Measurements from ENCODE around the gene WDFY3.

Gene WDFY3

DNA sequence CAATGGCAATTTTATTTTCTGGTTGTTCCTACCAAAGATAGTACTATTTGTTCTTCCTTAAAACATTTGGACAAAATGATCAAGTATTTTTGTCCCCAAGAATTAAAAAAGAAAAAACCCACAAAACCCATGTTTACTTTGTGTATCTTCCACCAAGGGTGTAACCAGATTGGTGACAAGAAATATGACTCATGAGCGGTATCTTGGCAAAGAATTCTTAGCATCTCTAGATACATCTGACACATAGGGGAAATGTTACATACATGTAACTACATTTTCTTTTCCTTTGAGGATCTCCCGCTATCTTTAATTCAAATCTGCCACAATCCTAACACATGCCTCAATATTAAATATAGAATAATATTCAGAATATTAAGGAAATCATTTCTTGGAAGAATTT is 78.7 kb downstream of the WDFY3 start:
- Histone ChIP-seq H3K27ac (ENCODE audit: low read length) (no peak overlapping the region), H3K9me3 (ENCODE audit: control insufficient read depth in 2 of 2, low read length in 2 of 2) (no peaks in the 10 kb centered on the region), H3K4me1 (ENCODE audit: control insufficient read depth, insufficient read depth, low read length) (no peaks in the 10 kb centered on the region), H3K4me3 (ENCODE audit: low read length in 2 of 2) (no peak overlapping the region), H3K27me3 (ENCODE audit: control insufficient read depth in 1 of 2, insufficient read depth in 2 of 2, low read length in 2 of 2) (no peaks in the 10 kb centered on the region), H3K36me3 (ENCODE audit: control insufficient read depth in 2 of 2, insufficient read depth in 2 of 2, low read length in 2 of 2) (no peaks in the 10 kb centered on the region), H3K9ac (ENCODE audit: low read length in 2 of 2) (no peak overlapping the region)

DNA sequence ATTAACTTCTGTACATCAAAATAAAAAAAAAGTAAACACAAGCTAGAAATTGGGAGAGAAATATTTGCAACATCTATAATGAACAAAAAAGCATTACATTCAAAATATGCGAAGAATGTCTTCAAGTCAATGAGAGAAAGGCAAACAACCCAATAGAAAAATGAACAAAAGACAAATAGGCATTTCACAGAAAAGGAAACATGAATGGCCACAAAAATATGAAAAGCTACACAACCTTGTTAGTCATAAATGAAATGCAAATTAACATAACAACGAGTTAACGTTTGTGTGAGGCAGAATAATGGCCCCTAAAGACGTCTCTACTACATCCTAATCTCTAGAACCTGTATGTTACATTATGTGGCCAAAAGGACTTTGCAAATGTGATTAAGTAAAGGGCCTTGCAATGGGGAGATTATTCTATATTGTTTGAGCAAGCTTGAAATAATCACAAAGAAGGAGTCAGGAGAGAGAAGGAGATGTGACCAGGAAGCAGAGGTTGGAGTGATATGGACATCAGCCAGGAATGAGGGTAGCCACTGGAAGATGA is 86.8 kb downstream of the WDFY3 start:
- Histone ChIP-seq H3K4me3 (ENCODE audit: low read length in 2 of 2) (no peak overlapping the region), H3K36me3 (ENCODE audit: control insufficient read depth in 2 of 2, insufficient read depth in 2 of 2, low read length in 2 of 2) (peaks cover 0 to 3% of the 10 kb centered on the region in 2 donors), H3K9ac (ENCODE audit: low read length in 2 of 2) (no peak overlapping the region), H3K27ac (ENCODE audit: low read length) (no peak overlapping the region), H3K9me3 (ENCODE audit: control insufficient read depth in 2 of 2, low read length in 2 of 2) (no peaks in the 10 kb centered on the region), H3K27me3 (ENCODE audit: control insufficient read depth in 1 of 2, insufficient read depth in 2 of 2, low read length in 2 of 2) (no peaks in the 10 kb centered on the region), H3K4me1 (ENCODE audit: control insufficient read depth, insufficient read depth, low read length) (no peaks in the 10 kb centered on the region)

GRCh38 chr4:84878546-84878945 is 87.9 kb downstream of the WDFY3 start:
- H3K36me3 ChIP-seq (ENCODE audit: control insufficient read depth in 2 of 2, insufficient read depth in 2 of 2, low read length in 2 of 2), result peaks cover 0 to 3% of the 10 kb centered on the region in 2 donors
- no peaks in the 10 kb centered on the region for H3K9me3 ChIP-seq (ENCODE audit: control insufficient read depth in 2 of 2, low read length in 2 of 2)
- no peak overlapping the region for H3K27ac ChIP-seq (ENCODE audit: low read length)
- no peaks in the 10 kb centered on the region for H3K4me1 ChIP-seq (ENCODE audit: control insufficient read depth, insufficient read depth, low read length)
- H3K4me3 ChIP-seq (ENCODE audit: low read length in 2 of 2), result no peak overlapping the region
- H3K9ac ChIP-seq (ENCODE audit: low read length in 2 of 2), result no peak overlapping the region
- H3K27me3 ChIP-seq (ENCODE audit: control insufficient read depth in 1 of 2, insufficient read depth in 2 of 2, low read length in 2 of 2), result no peaks in the 10 kb centered on the region

- Histone ChIP-seq H3K9ac (ENCODE audit: low read length in 2 of 2) (no peak overlapping the region), H3K27me3 (ENCODE audit: control insufficient read depth in 1 of 2, insufficient read depth in 2 of 2, low read length in 2 of 2) (no peaks in the 10 kb centered on the region), H3K27ac (ENCODE audit: low read length) (no peak overlapping the region), H3K36me3 (ENCODE audit: control insufficient read depth in 2 of 2, insufficient read depth in 2 of 2, low read length in 2 of 2) (peaks cover 0 to 3% of the 10 kb centered on the region in 2 donors), H3K4me1 (ENCODE audit: control insufficient read depth, insufficient read depth, low read length) (no peaks in the 10 kb centered on the region), H3K4me3 (ENCODE audit: low read length in 2 of 2) (no peak overlapping the region), H3K9me3 (ENCODE audit: control insufficient read depth in 2 of 2, low read length in 2 of 2) (no peaks in the 10 kb centered on the region)
Observed at GRCh38 chr4:84878090-84878489, 88.4 kb downstream of the WDFY3 start.

DNA sequence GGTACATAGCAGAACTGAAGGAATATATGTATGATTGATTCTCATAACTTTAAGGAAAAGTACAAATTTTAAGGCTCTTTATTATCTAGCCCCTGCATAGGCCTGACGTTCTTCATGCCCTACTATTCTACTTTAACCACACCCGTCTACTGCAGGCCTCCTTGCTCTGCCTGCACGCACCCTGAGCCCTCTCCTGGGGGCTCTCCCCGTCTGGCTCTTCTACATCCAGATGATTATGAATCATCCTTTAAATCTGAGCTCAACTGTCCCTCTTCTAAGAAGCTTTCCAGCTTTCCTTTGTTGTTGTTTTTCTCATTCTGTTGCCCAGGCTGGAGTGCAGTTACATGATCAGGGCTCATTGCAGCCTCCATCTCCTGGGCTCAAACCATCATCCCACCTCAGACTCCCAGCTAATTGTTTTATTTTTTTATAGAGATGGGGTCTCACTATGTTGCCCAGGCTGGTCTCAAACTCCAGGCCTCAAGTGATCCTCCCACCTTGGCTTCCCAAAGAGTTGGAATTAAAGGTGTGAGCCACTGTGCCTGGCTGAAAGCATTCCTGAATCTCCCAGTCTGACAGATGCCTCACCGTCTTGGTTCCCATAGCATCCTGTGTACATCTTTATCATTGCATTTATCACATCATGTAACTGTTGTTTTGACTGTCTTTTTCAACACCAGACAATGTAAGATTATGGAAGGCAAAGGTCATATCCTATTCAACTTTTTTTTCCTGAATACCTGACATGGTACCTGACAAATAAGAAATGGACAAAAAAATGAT is 89.2 kb downstream of the WDFY3 start:
- H3K27ac ChIP-seq (ENCODE audit: low read length), result no peak overlapping the region
- H3K9ac ChIP-seq (ENCODE audit: low read length in 2 of 2), result no peak overlapping the region
- no peak overlapping the region for H3K4me3 ChIP-seq (ENCODE audit: low read length in 2 of 2)
- H3K36me3 ChIP-seq (ENCODE audit: control insufficient read depth in 2 of 2, insufficient read depth in 2 of 2, low read length in 2 of 2), result peaks cover 0 to 3% of the 10 kb centered on the region in 2 donors
- no peaks in the 10 kb centered on the region for H3K4me1 ChIP-seq (ENCODE audit: control insufficient read depth, insufficient read depth, low read length)
- no peaks in the 10 kb centered on the region for H3K27me3 ChIP-seq (ENCODE audit: control insufficient read depth in 1 of 2, insufficient read depth in 2 of 2, low read length in 2 of 2)
- no peaks in the 10 kb centered on the region for H3K9me3 ChIP-seq (ENCODE audit: control insufficient read depth in 2 of 2, low read length in 2 of 2)

DNA sequence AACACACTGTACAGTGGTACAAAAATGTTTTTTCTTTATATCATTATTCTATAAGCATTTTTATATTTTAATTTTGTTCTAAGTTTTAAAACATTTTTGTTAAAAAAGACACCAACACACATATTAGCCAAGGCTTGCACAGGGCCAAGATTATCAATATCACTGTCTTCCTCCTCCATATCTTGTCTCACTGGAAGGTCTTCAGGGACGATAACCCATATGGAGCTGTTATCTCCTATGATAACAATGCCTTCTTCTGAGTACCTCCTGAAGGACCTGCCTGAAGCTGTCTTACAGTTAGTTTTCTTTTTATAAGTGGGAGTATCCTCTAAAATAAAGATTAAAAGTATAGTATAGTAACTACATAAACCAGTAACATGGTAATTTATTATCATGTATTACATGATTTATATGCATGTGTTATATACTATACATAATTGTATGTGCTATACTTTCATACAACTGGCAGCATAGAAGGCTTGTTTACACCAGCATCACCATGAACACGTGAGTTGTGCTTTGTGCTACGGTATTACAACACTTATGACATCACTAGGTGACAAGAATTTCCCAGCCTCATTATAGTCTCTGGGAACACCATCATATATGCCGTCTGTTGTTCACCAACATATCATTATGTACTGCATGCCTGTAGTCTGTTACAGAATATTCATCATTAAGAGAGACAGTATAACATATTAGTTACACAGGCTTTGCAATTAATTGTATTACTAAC is 90.7 kb downstream of the WDFY3 start:
- Histone ChIP-seq H3K4me3 (ENCODE audit: low read length in 2 of 2) (no peak overlapping the region), H3K36me3 (ENCODE audit: control insufficient read depth in 2 of 2, insufficient read depth in 2 of 2, low read length in 2 of 2) (no peaks in the 10 kb centered on the region), H3K27ac (ENCODE audit: low read length) (no peak overlapping the region), H3K9ac (ENCODE audit: low read length in 2 of 2) (no peak overlapping the region), H3K27me3 (ENCODE audit: control insufficient read depth in 1 of 2, insufficient read depth in 2 of 2, low read length in 2 of 2) (no peaks in the 10 kb centered on the region), H3K9me3 (ENCODE audit: control insufficient read depth in 2 of 2, low read length in 2 of 2) (no peaks in the 10 kb centered on the region), H3K4me1 (ENCODE audit: control insufficient read depth, insufficient read depth, low read length) (no peaks in the 10 kb centered on the region)

- H3K9ac ChIP-seq (ENCODE audit: low read length in 2 of 2), result no peak overlapping the region
- no peaks in the 10 kb centered on the region for H3K9me3 ChIP-seq (ENCODE audit: control insufficient read depth in 2 of 2, low read length in 2 of 2)
- no peaks in the 10 kb centered on the region for H3K27me3 ChIP-seq (ENCODE audit: control insufficient read depth in 1 of 2, insufficient read depth in 2 of 2, low read length in 2 of 2)
- no peak overlapping the region for H3K4me3 ChIP-seq (ENCODE audit: low read length in 2 of 2)
- no peak overlapping the region for H3K27ac ChIP-seq (ENCODE audit: low read length)
- no peaks in the 10 kb centered on the region for H3K36me3 ChIP-seq (ENCODE audit: control insufficient read depth in 2 of 2, insufficient read depth in 2 of 2, low read length in 2 of 2)
- peaks cover 2% of the 10 kb centered on the region for H3K4me1 ChIP-seq (ENCODE audit: control insufficient read depth, insufficient read depth, low read length)
Observed at GRCh38 chr4:84874619-84875018, 91.9 kb downstream of the WDFY3 start.

DNA sequence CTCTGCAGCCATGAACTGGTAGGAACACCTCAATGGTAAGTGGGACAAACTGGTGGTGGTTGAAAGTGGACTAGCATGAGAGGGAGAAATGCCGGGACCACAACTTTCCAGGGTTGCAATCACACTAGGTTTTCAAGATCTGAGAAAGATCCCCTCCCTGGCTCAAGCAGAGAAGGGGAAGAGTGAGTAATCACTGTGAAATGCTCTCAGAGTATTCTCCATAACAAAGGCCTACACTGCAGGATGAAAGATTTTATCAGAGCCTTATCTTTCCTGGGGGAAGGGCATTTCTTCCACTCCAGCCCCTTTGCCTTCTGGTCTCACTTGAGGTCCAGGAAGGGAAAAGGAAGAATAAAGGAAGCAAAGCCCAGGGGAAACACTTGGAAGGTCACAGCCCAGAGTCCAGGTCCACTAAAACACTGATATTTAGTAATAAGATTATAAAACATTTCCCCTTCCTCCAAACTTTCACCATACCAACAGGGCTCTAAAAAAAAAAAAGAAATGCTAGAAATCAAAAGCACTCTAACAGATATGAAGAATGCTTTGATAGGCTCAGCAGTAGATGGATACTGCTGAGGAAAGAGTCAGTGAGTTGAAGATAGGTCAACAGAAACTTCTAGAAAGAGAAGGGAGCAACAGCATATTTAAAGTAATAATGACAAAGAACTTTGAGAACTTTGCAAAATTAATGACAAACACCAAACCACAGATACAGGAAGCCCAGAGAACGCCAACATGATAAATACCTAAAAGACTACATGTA is 95.9 kb downstream of the WDFY3 start:
- Histone ChIP-seq H3K9ac (ENCODE audit: low read length in 2 of 2) (no peak overlapping the region), H3K9me3 (ENCODE audit: control insufficient read depth in 2 of 2, low read length in 2 of 2) (no peaks in the 10 kb centered on the region), H3K4me3 (ENCODE audit: low read length in 2 of 2) (no peak overlapping the region), H3K27me3 (ENCODE audit: control insufficient read depth in 1 of 2, insufficient read depth in 2 of 2, low read length in 2 of 2) (no peaks in the 10 kb centered on the region), H3K36me3 (ENCODE audit: control insufficient read depth in 2 of 2, insufficient read depth in 2 of 2, low read length in 2 of 2) (no peaks in the 10 kb centered on the region), H3K4me1 (ENCODE audit: control insufficient read depth, insufficient read depth, low read length) (peaks cover 2% of the 10 kb centered on the region), H3K27ac (ENCODE audit: low read length) (no peak overlapping the region)

GRCh38 chr4:84866295-84866694 is 100.2 kb downstream of the WDFY3 start:
- Histone ChIP-seq H3K9ac (ENCODE audit: low read length in 2 of 2) (no peak overlapping the region), H3K4me1 (ENCODE audit: control insufficient read depth, insufficient read depth, low read length) (peaks cover 2% of the 10 kb centered on the region), H3K4me3 (ENCODE audit: low read length in 2 of 2) (no peak overlapping the region), H3K9me3 (ENCODE audit: control insufficient read depth in 2 of 2, low read length in 2 of 2) (no peaks in the 10 kb centered on the region), H3K36me3 (ENCODE audit: control insufficient read depth in 2 of 2, insufficient read depth in 2 of 2, low read length in 2 of 2) (no peaks in the 10 kb centered on the region), H3K27ac (ENCODE audit: low read length) (no peak overlapping the region), H3K27me3 (ENCODE audit: control insufficient read depth in 1 of 2, insufficient read depth in 2 of 2, low read length in 2 of 2) (no peaks in the 10 kb centered on the region)

- Histone ChIP-seq H3K4me3 (ENCODE audit: low read length in 2 of 2) (no peak overlapping the region), H3K27me3 (ENCODE audit: control insufficient read depth in 1 of 2, insufficient read depth in 2 of 2, low read length in 2 of 2) (no peaks in the 10 kb centered on the region), H3K27ac (ENCODE audit: low read length) (no peak overlapping the region), H3K9ac (ENCODE audit: low read length in 2 of 2) (no peak overlapping the region), H3K9me3 (ENCODE audit: control insufficient read depth in 2 of 2, low read length in 2 of 2) (no peaks in the 10 kb centered on the region), H3K4me1 (ENCODE audit: control insufficient read depth, insufficient read depth, low read length) (peaks cover 2% of the 10 kb centered on the region), H3K36me3 (ENCODE audit: control insufficient read depth in 2 of 2, insufficient read depth in 2 of 2, low read length in 2 of 2) (no peaks in the 10 kb centered on the region)
Observed at GRCh38 chr4:84865600-84865999, 100.9 kb downstream of the WDFY3 start.

All from stomach smooth muscle (tissue), 2 donors.